ENCODE results near the gene RGR.

The RGR gene

GRCh38 chr10:84244651-84245270 lies at the start of gene RGR:
Gene RGR (plus strand): TSS chr10:84245053. CDS start chr10:84245091, 38 bp downstream.
- DNase-seq (ENCODE audit: low spot score) = no peak

- DNase-seq (ENCODE audit: low spot score) = no peak
These were observed 48.8 kb upstream of the RGR start for GRCh38 chr10:84196083-84196482.

GRCh38 chr10:84196941-84197340 lies 47.9 kb upstream of the RGR start:
- DNase-seq (ENCODE audit: low spot score) = no peak

DNA sequence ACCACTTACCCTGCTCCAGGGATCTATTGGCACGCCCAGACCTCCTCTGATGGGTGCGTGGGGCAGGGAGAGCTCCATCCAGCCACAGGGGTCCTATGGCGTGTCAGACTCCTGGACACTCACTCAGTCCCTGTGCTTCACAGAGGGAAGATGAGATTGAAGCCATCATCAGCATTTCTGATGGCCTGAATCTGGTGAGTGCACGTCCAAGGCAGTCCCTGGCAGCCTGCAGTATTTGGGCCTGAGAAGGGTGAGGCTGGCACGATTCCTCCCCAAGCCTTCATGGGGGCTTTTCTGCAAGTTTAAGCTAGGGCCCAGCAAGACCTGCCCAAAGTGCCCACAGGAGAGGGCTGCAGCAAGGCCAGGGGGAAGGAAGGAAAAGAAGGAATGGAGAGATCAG lies 47.2 kb upstream of the RGR start:
- no peak for DNase-seq (ENCODE audit: low spot score)

DNA sequence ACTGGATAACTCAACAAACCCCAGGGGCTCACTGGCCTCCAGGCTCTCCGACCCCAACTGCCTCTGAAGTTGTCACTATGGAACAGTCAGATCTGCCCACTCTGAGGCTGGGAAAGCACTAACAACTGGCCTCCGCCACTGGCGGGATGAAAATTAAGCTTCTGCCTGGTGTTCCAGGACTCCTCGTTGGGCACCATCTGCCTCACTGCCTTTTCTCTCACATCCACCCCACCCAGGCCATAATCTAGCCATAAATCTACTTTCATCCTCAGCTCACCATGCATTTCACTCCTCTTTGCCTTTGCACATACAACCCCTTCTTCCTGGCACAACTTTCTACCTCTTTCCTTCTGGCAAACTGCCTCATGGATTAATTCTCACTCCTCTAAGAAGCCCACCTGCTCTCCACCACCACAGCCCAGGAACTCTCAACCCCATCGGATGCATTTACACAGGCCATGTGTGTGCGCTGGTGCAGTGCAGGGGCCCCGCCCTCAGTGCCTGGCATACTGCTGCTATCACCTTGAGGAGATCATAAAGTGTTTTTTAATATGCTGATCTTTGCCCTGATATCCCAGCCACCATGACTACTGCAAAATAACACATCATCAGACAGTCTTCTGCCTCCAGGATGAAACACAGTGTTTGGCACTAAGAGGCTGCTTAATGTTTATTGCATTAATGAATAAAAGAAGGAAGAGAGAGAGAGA lies 46.5 kb upstream of the RGR start:
- no peak for DNase-seq (ENCODE audit: low spot score)

- DNase-seq (ENCODE audit: low spot score) = no peak
These were observed 44.2 kb upstream of the RGR start for GRCh38 chr10:84200537-84201243.

DNA sequence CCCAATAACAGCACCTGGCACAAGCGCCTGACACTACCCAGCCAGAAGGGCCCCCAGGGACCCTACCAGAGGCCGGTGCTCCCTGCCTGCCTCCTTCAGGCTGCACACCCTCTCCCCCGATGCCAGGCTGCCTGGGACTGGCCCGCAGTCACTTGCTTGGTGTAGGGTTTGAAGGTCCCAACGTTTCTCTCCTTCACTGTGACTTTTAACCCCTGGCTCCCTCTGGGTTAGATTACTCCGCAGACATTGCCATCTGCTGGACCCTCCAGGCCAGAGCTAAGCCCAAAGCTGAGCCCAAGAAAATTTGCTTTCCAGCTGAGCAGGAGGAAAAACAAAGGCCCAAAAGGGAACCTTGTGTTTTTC lies 43.6 kb upstream of the RGR start:
- no peak for DNase-seq (ENCODE audit: low spot score)

DNA sequence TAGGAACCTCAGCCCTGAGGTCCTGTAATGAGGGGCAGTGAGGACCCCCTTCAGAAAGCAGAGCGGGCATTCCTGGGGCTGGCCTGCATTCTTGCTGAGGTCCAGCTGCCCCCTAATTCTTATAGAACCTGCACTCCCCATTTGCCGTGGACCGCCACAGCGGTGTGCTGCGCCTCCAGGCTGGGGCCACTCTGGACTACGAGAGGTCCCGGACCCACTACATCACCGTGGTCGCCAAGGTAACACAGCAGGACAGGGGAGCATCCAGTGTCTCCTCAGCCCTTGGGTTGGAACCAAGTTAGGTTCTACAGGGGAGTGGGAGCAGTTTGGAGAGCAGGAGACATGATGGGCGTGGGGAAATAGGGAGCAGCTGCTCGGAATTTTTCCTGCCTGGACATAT lies 43.2 kb upstream of the RGR start:
- DNase-seq (ENCODE audit: low spot score) = no peak

- DNase-seq (ENCODE audit: low spot score) = no peak
These were observed 42.5 kb upstream of the RGR start for GRCh38 chr10:84202349-84202748.

GRCh38 chr10:84204122-84204521 lies 40.7 kb upstream of the RGR start:
- DNase-seq (ENCODE audit: low spot score) = no peak

- DNase-seq (ENCODE audit: low spot score) = no peak
These were observed 40.2 kb upstream of the RGR start for GRCh38 chr10:84204610-84205009.

GRCh38 chr10:84205049-84205852 lies 39.6 kb upstream of the RGR start:
- DNase-seq (ENCODE audit: low spot score) = peak; percentile 56

GRCh38 chr10:84205853-84206525 lies 38.9 kb upstream of the RGR start:
- DNase-seq (ENCODE audit: low spot score) = no peak

DNA sequence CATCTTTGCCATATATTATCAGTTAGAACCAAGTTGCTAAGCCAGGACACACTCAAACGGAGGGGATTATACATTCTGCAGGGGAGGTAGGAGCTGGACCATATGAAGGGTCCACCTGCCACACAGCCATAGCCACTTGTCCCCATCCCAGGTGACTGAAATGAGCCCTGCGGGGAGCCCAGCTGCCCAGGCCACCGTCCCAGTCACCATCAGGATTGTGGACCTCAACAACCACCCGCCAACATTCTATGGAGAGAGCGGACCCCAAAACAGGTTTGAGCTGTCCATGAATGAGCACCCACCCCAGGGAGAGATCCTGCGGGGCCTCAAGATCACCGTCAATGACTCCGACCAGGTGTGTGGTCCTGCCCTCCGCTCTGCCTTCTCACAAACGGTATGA lies 36.8 kb upstream of the RGR start:
- DNase-seq (ENCODE audit: low spot score) = no peak

DNA sequence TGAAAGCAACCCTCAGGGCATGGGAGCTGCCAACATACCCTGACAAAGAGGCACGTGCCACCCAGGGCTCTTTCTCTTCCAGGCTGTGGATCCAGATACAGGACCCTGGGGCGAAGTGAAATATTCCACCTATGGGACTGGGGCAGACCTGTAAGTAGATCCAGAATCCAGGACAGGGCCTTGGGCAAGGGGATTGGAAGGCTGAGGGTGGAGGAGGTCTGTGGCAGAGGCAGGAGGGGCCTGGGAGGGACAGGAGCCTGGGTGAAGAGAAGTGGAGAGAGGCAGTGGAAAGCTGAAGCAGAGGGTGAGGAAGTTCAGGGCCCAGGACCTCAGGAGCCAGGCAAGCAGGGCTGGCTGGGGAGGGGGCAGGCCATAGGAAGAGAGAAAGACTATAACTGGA lies 33.3 kb upstream of the RGR start:
- DNase-seq (ENCODE audit: low spot score) = no peak

DNA sequence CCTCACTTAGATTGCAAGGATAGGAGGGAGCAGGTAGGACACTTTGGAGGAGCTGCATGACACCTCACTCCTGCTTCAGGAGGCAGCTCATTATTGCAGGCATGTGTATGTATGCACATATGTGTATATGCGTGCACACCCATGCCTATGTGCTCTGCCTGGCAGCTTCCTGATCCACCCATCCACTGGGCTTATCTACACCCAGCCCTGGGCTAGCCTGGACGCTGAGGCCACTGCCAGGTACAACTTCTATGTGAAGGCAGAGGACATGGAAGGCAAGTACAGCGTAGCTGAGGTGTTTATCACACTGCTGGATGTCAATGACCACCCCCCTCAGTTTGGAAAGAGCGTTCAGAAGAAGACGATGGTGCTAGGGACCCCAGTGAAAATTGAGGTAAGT lies 32.8 kb upstream of the RGR start:
- no peak for DNase-seq (ENCODE audit: low spot score)

DNA sequence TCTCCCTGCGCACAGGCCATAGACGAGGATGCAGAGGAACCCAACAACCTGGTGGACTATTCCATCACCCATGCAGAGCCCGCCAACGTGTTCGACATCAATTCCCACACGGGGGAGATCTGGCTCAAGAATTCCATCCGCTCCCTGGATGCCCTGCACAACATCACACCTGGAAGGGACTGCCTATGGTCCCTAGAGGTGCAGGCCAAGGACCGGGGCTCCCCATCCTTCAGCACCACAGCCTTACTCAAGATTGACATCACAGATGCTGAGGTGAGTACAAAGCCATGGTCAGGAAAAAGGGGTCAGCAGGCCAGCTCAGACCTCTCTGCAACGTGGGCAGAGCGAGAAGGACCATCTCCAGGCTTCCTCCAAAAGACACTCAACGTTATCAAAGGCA lies 31.8 kb upstream of the RGR start:
- DNase-seq (ENCODE audit: low spot score) = no peak

GRCh38 chr10:84214046-84214572 lies 30.7 kb upstream of the RGR start:
- DNase-seq (ENCODE audit: low spot score) = no peak

GRCh38 chr10:84214612-84215235 lies 30.1 kb upstream of the RGR start:
- peak; percentile 28 for DNase-seq (ENCODE audit: low spot score)

GRCh38 chr10:84216834-84217233 lies 28.0 kb upstream of the RGR start:
- no peak for DNase-seq (ENCODE audit: low spot score)

GRCh38 chr10:84217746-84218145 lies 27.1 kb upstream of the RGR start:
- DNase-seq (ENCODE audit: low spot score) = no peak
